GM23338 (cell line): Measurements from ENCODE around the gene DNM2. TPM values are rescaled to one million over a fixed set of nuclear protein-coding genes. Genes with fewer than 3 reads are reported as not detected.

Experiments used
- ATAC-seq: fragments of 200-7000 bp; cut with Tn5 transposase; 3 replicates; pipeline ENCODE4 v1.9.1; 2020
- DNase-seq: peaks from one replicate; pipeline ENCODE4 v3.0.0-alpha.2; 2015; ENCODE audit warnings: low spot score
- H2AFZ ChIP-seq: fragments of 200-600 bp; sonication (generic); 2 replicates; pipeline ENCODE4 v1.8.0; 2016; ENCODE audit warnings: antibody characterized with exemption, mild to moderate bottlenecking, moderate library complexity
- H3F3A ChIP-seq: fragments of 200-600 bp; sonication (generic); replicated peaks from 2 replicates; pipeline ENCODE4 v1.8.0; 2017; ENCODE audit warnings: antibody characterized with exemption, mixed run types, low read depth
- H3K27ac ChIP-seq: fragments of 200-600 bp; sonication (generic); 2 replicates; pipeline ENCODE4 v1.6.1; 2016; ENCODE audit warnings: low read depth
- H3K27me3 ChIP-seq: fragments of 200-600 bp; sonication (generic); 2 replicates; pipeline ENCODE4 v1.8.0; 2016; ENCODE audit warnings: mild to moderate bottlenecking, mixed run types, moderate library complexity; ENCODE audit not compliant: insufficient read depth
- H3K36me3 ChIP-seq: fragments of 200-600 bp; sonication (generic); 2 replicates; pipeline ENCODE4 v1.8.0; 2016; ENCODE audit warnings: mild to moderate bottlenecking; ENCODE audit not compliant: insufficient read depth
- H3K4me1 ChIP-seq: fragments of 200-600 bp; sonication (generic); 2 replicates; pipeline ENCODE4 v1.8.0; 2016; ENCODE audit warnings: mild to moderate bottlenecking, moderate library complexity; ENCODE audit not compliant: insufficient read depth
- H3K4me2 ChIP-seq: fragments of 200-600 bp; sonication (generic); 2 replicates; pipeline ENCODE4 v1.7.1; 2017; ENCODE audit warnings: mixed run types
- H3K4me3 ChIP-seq: fragments of 200-600 bp; sonication (generic); 2 replicates; pipeline ENCODE4 v1.6.1; 2016; ENCODE audit warnings: mixed run types
- H3K79me2 ChIP-seq: fragments of 200-600 bp; sonication (generic); replicated peaks from 2 replicates; pipeline ENCODE4 v1.8.0; 2017; ENCODE audit warnings: mild to moderate bottlenecking; ENCODE audit not compliant: insufficient read depth
- H3K9me2 ChIP-seq: fragments of 200-600 bp; sonication (generic); 2 replicates; pipeline ENCODE4 v1.8.0; 2017; ENCODE audit not compliant: insufficient read depth
- H4K20me1 ChIP-seq: fragments of 200-600 bp; sonication (generic); replicated peaks from 2 replicates; pipeline ENCODE4 v1.8.0; 2017; ENCODE audit warnings: mild to moderate bottlenecking; ENCODE audit not compliant: insufficient read depth
- H3K27ac Mint-ChIP-seq: 2 replicates; pipeline ENCODE4 v1.8.0; 2020; ENCODE audit warnings: inconsistent platforms, mild to moderate bottlenecking, moderate library complexity, mixed read lengths
- H3K27me3 Mint-ChIP-seq: 3 replicates; pipeline ENCODE4 v1.8.0; 2022; ENCODE audit warnings: low read depth, mild to moderate bottlenecking, moderate library complexity, mixed read lengths, inconsistent platforms; ENCODE audit not compliant: insufficient read depth, poor library complexity
- H3K36me3 Mint-ChIP-seq: 3 replicates; pipeline ENCODE4 v1.8.0; 2021; ENCODE audit warnings: low read depth, mild to moderate bottlenecking, inconsistent platforms, moderate library complexity, mixed read lengths
- H3K4me1 Mint-ChIP-seq: 3 replicates; pipeline ENCODE4 v1.8.0; 2020; ENCODE audit warnings: mild to moderate bottlenecking, inconsistent platforms, mixed read lengths
- H3K4me3 Mint-ChIP-seq: 3 replicates; pipeline ENCODE4 v1.8.0; 2021; ENCODE audit warnings: moderate library complexity, mild to moderate bottlenecking, inconsistent platforms, mixed read lengths
- H3K9me3 Mint-ChIP-seq: 3 replicates; pipeline ENCODE4 v1.8.0; 2020; ENCODE audit warnings: moderate library complexity, mild to moderate bottlenecking, inconsistent platforms, mixed read lengths
- CREB1 ChIP-seq: fragments of 250-450 bp; sonication (Bioruptor Pico); IDR thresholded peaks from 2 replicates; pipeline ENCODE4 v1.5.0; 2020; ENCODE audit warnings: low read depth, mild to moderate bottlenecking, moderate library complexity
- ETS1 ChIP-seq: IDR thresholded peaks from 2 replicates; pipeline ENCODE4 v1.6.1; 2016; ENCODE audit warnings: antibody characterized with exemption
- EZH2 ChIP-seq: fragments of 200-600 bp; sonication (generic); IDR thresholded peaks from one replicate; pipeline ENCODE4 v1.8.0; 2017; ENCODE audit warnings: antibody characterized with exemption, mild to moderate bottlenecking, low read depth; ENCODE audit not compliant: unreplicated experiment
- EZH2phosphoT487 ChIP-seq: fragments of 200-600 bp; sonication (generic); IDR thresholded peaks from one replicate; pipeline ENCODE4 v1.8.1; 2018; ENCODE audit warnings: antibody characterized with exemption; ENCODE audit not compliant: unreplicated experiment
- NANOG ChIP-seq: IDR thresholded peaks from 2 replicates; pipeline ENCODE4 v1.6.1; 2016; ENCODE audit warnings: antibody characterized with exemption, borderline replicate concordance
- POLR2AphosphoS5 ChIP-seq: IDR thresholded peaks from 2 replicates; pipeline ENCODE4 v1.6.1; 2016; ENCODE audit warnings: antibody characterized with exemption, low read depth
- STAT1 ChIP-seq: IDR thresholded peaks from one replicate; pipeline ENCODE4 v1.6.1; 2016; ENCODE audit warnings: antibody characterized with exemption; ENCODE audit not compliant: unreplicated experiment
- ZNF114 ChIP-seq: fragments of 250-450 bp; sonication (Bioruptor Pico); IDR thresholded peaks from 2 replicates; pipeline ENCODE4 v1.5.0; 2020; ENCODE audit warnings: mild to moderate bottlenecking, moderate library complexity
- ZNF331 ChIP-seq: fragments of 250-450 bp; sonication (Bioruptor Pico); IDR thresholded peaks from 2 replicates; pipeline ENCODE4 v1.5.0; 2020; ENCODE audit warnings: low read depth, mild to moderate bottlenecking, moderate library complexity
- ZNF462 ChIP-seq: fragments of 250-450 bp; sonication (Bioruptor Pico); IDR thresholded peaks from 2 replicates; pipeline ENCODE4 v1.5.0; 2020; ENCODE audit warnings: mild to moderate bottlenecking, moderate library complexity
- polyA plus RNA-seq: library from polyadenylated mRNA; unstranded; fragments of >200 nt; fragmentation: Nextera tagmentation; extraction: Ambion mirVana; gene quantifications from 2 replicates; pipeline ENCODE4 v1.2.1, GENCODE V29; 2016
- total RNA-seq: library from RNA; depleted of rRNA; stranded (reverse); fragments of >200 nt; shearing (Covaris generic); gene quantifications from 2 replicates; pipeline ENCODE4 v1.2.3, GENCODE V29; 2014
- TF ChIP-seq, protein P1 (sequence below), 2 experiments: fragments of 200-600 bp in 1 of 2; sonication (generic) in 1 of 2; conservative IDR thresholded peaks; 2 replicates each; pipeline versions ENCODE4 v1.5.1 to v1.6.1; 2016 to 2017; ENCODE audit warnings: antibody characterized with exemption in 2 of 2, low read depth in 2 of 2, mild to moderate bottlenecking in 2 of 2, moderate library complexity in 1 of 2

DNM2 gene
- total and polyA plus RNA-seq, 2 experiments from 2014 or later, result 40.7 to 138 TPM

- no peaks in the 10 kb centered on the region for H3K79me2 ChIP-seq
- peaks cover 6% of the 10 kb centered on the region for H3K27me3 Mint-ChIP-seq
- no peaks in the 10 kb centered on the region; the same call in none of the 2 replicates for H4K20me1 ChIP-seq
- no peak overlapping the region for H3K4me3 ChIP-seq
- TF ChIP-seq EZH2phosphoT487, result no peak
- TF ChIP-seq NANOG, result no peak
- no peak for TF ChIP-seq ETS1
- TF ChIP-seq, protein P1, sequence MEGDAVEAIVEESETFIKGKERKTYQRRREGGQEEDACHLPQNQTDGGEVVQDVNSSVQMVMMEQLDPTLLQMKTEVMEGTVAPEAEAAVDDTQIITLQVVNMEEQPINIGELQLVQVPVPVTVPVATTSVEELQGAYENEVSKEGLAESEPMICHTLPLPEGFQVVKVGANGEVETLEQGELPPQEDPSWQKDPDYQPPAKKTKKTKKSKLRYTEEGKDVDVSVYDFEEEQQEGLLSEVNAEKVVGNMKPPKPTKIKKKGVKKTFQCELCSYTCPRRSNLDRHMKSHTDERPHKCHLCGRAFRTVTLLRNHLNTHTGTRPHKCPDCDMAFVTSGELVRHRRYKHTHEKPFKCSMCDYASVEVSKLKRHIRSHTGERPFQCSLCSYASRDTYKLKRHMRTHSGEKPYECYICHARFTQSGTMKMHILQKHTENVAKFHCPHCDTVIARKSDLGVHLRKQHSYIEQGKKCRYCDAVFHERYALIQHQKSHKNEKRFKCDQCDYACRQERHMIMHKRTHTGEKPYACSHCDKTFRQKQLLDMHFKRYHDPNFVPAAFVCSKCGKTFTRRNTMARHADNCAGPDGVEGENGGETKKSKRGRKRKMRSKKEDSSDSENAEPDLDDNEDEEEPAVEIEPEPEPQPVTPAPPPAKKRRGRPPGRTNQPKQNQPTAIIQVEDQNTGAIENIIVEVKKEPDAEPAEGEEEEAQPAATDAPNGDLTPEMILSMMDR (conservative IDR thresholded peaks at IDR 0.05; ENCODE audit: low read depth in 2 of 2), result no peak
- no peak for TF ChIP-seq CREB1 (CRISPR knock-in tag)
- no peak for TF ChIP-seq STAT1
- TF ChIP-seq ZNF114 (CRISPR knock-in tag), result no peak
- no peak for TF ChIP-seq ZNF331 (CRISPR knock-in tag)
- TF ChIP-seq POLR2AphosphoS5, result no peak
- TF ChIP-seq EZH2, result no peak
- no peak overlapping the region for H3K4me3 Mint-ChIP-seq
- H3K27ac ChIP-seq, result peak overlapping the region; percentile 45; the same call in 1 of the 2 replicates
- ATAC-seq, result no peak
- no peaks in the 10 kb centered on the region for H3K9me3 Mint-ChIP-seq
- H3K4me1 ChIP-seq, result no peaks in the 10 kb centered on the region; the same call in 1 of the 2 replicates
- no peaks in the 10 kb centered on the region for H3K27me3 ChIP-seq
- peaks cover 15% of the 10 kb centered on the region for H3K36me3 Mint-ChIP-seq
- no peaks in the 10 kb centered on the region for H3K9me2 ChIP-seq
- peaks cover 21% of the 10 kb centered on the region for H3K4me1 Mint-ChIP-seq
- H3K4me2 ChIP-seq, result no peak overlapping the region
- H3F3A ChIP-seq, result 0 out of 2 replicates have a peak, but pooled peaks cover 3% of the 10 kb centered on the region
- H2AFZ ChIP-seq, result no peak overlapping the region
- H3K27ac Mint-ChIP-seq, result no peak overlapping the region
- DNase-seq, result no peak
- no peaks in the 10 kb centered on the region; the same call in 1 of the 2 replicates for H3K36me3 ChIP-seq
Measured at GRCh38 chr19:10767726-10768125, 49.8 kb downstream of the DNM2 start.

GRCh38 chr19:10768369-10768768 lies 50.5 kb downstream of the DNM2 start:
- Histone ChIP-seq H3K9me2 (no peaks in the 10 kb centered on the region), H3F3A (0 out of 2 replicates have a peak, but pooled peaks cover 3% of the 10 kb centered on the region), H3K27ac (no peak overlapping the region), H3K27me3 (no peaks in the 10 kb centered on the region), H2AFZ (no peak overlapping the region), H4K20me1 (no peaks in the 10 kb centered on the region; the same call in none of the 2 replicates), H3K4me1 (no peaks in the 10 kb centered on the region), H3K4me2 (no peak overlapping the region), H3K79me2 (no peaks in the 10 kb centered on the region), H3K36me3 (no peaks in the 10 kb centered on the region; the same call in 1 of the 2 replicates), H3K4me3 (no peak overlapping the region)
- H3K4me3 Mint-ChIP-seq, result no peak overlapping the region
- ATAC-seq, result no peak
- H3K27ac Mint-ChIP-seq, result no peak overlapping the region
- H3K36me3 Mint-ChIP-seq, result peaks cover 15% of the 10 kb centered on the region
- peaks cover 4% of the 10 kb centered on the region for H3K27me3 Mint-ChIP-seq
- peaks cover 21% of the 10 kb centered on the region for H3K4me1 Mint-ChIP-seq
- no peak for DNase-seq
- no peaks in the 10 kb centered on the region for H3K9me3 Mint-ChIP-seq
- TF ChIP-seq STAT1 (no peak), ZNF114 (CRISPR knock-in tag) (no peak), ZNF462 (CRISPR knock-in tag) (no peak), ZNF331 (CRISPR knock-in tag) (no peak)
